Ishikawa (cell line): ENCODE data around the gene CAPG.

Source experiments
- CEBPB ChIP-seq: IDR thresholded peaks from 2 replicates; pipeline ENCODE4 v1.6.1; 2012
- CREB1 ChIP-seq: IDR thresholded peaks from 2 replicates; pipeline ENCODE4 v1.6.1; 2012; ENCODE audit warnings: low read depth
- EGR1 ChIP-seq: IDR thresholded peaks from 2 replicates; pipeline ENCODE4 v1.6.1; 2012
- EP300 ChIP-seq: IDR thresholded peaks from 2 replicates; pipeline ENCODE4 v1.6.1; 2012; ENCODE audit warnings: borderline replicate concordance
- FOXM1 ChIP-seq: IDR thresholded peaks from 2 replicates; pipeline ENCODE4 v1.6.1; 2012; ENCODE audit warnings: low read depth, borderline replicate concordance
- NFIC ChIP-seq: IDR thresholded peaks from 2 replicates; pipeline ENCODE4 v1.6.1; 2012
- RAD21 ChIP-seq: IDR thresholded peaks from 2 replicates; pipeline ENCODE4 v1.6.1; 2012; ENCODE audit warnings: low read depth
- TAF1 ChIP-seq: IDR thresholded peaks from 2 replicates; pipeline ENCODE4 v1.6.1; 2012; ENCODE audit warnings: low read depth, mild to moderate bottlenecking
- TCF12 ChIP-seq: IDR thresholded peaks from 2 replicates; pipeline ENCODE4 v1.6.1; 2012; ENCODE audit warnings: low read depth
- TEAD4 ChIP-seq: IDR thresholded peaks from 2 replicates; pipeline ENCODE4 v1.6.1; 2012
- YY1 ChIP-seq: IDR thresholded peaks from 2 replicates; pipeline ENCODE4 v1.6.1; 2012; ENCODE audit warnings: low read depth
- ZBTB7A ChIP-seq: IDR thresholded peaks from 2 replicates; pipeline ENCODE4 v1.6.1; 2012; ENCODE audit warnings: low read depth
- TF ChIP-seq, protein P1 (sequence below): IDR thresholded peaks from 2 replicates; pipeline ENCODE4 v1.6.1; 2012
- TF ChIP-seq, protein P2 (sequence below): IDR thresholded peaks from 2 replicates; pipeline ENCODE4 v1.6.1; 2012
- TF ChIP-seq, protein P3 (sequence below): IDR thresholded peaks from 2 replicates; pipeline ENCODE4 v1.6.1; 2012; ENCODE audit warnings: low read depth, mild to moderate bottlenecking

Gene CAPG

DNA sequence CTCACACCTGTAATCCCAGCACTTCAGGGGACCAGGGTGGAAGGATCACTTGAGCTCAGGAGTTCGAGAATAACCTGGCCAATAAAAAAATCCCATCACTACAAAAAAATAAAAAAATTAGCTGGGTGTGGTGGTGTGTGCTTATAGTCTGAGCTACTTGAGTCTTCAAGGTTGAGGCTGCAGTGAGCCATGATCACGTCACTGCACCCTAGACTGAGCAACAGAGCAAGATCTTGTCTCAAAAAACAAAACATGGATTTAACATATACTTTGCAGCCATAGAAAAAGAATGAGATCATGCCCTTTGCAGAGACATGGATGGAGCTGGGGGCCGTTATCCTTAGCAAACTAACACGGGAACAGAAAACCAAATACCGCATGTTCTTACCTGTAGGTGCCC, 30.6 kb upstream of the CAPG start:
- TF ChIP-seq NFIC (no peak), ZBTB7A (no peak), RAD21 (no peak), YY1 (no peak), TCF12 (no peak), TEAD4 (no peak)
- TF ChIP-seq, protein P1, sequence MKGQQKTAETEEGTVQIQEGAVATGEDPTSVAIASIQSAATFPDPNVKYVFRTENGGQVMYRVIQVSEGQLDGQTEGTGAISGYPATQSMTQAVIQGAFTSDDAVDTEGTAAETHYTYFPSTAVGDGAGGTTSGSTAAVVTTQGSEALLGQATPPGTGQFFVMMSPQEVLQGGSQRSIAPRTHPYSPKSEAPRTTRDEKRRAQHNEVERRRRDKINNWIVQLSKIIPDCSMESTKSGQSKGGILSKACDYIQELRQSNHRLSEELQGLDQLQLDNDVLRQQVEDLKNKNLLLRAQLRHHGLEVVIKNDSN: no peak
- TF ChIP-seq, protein P2, sequence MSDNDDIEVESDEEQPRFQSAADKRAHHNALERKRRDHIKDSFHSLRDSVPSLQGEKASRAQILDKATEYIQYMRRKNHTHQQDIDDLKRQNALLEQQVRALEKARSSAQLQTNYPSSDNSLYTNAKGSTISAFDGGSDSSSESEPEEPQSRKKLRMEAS: no peak

DNA sequence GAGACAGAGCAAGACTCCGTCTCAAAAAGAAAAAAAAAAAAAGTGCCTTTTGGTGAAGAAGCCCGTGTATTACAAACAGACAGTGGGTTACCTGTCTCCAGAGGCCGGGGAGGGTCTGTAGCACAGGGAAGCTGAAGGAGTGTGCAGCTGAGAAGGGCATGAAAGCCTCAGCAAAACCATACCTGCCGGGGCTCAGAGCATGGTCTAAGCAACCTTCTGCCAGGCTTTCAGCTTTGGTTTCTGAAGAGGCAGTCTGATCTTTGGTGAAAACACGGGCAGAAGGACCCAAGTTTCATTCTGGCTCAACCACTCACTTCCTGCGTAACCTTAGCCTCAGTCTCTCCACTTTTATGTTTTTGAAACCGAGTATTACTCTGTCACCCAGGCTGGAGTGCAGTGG, 29.8 kb upstream of the CAPG start:
- TF ChIP-seq CREB1: no peak
- TF ChIP-seq YY1: no peak
- TF ChIP-seq, protein P2: no peak
- TF ChIP-seq RAD21: no peak
- no peak for TF ChIP-seq TEAD4
- TF ChIP-seq, protein P3, sequence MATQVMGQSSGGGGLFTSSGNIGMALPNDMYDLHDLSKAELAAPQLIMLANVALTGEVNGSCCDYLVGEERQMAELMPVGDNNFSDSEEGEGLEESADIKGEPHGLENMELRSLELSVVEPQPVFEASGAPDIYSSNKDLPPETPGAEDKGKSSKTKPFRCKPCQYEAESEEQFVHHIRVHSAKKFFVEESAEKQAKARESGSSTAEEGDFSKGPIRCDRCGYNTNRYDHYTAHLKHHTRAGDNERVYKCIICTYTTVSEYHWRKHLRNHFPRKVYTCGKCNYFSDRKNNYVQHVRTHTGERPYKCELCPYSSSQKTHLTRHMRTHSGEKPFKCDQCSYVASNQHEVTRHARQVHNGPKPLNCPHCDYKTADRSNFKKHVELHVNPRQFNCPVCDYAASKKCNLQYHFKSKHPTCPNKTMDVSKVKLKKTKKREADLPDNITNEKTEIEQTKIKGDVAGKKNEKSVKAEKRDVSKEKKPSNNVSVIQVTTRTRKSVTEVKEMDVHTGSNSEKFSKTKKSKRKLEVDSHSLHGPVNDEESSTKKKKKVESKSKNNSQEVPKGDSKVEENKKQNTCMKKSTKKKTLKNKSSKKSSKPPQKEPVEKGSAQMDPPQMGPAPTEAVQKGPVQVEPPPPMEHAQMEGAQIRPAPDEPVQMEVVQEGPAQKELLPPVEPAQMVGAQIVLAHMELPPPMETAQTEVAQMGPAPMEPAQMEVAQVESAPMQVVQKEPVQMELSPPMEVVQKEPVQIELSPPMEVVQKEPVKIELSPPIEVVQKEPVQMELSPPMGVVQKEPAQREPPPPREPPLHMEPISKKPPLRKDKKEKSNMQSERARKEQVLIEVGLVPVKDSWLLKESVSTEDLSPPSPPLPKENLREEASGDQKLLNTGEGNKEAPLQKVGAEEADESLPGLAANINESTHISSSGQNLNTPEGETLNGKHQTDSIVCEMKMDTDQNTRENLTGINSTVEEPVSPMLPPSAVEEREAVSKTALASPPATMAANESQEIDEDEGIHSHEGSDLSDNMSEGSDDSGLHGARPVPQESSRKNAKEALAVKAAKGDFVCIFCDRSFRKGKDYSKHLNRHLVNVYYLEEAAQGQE: no peak
- no peak for TF ChIP-seq EP300
- TF ChIP-seq, protein P1: no peak

DNA sequence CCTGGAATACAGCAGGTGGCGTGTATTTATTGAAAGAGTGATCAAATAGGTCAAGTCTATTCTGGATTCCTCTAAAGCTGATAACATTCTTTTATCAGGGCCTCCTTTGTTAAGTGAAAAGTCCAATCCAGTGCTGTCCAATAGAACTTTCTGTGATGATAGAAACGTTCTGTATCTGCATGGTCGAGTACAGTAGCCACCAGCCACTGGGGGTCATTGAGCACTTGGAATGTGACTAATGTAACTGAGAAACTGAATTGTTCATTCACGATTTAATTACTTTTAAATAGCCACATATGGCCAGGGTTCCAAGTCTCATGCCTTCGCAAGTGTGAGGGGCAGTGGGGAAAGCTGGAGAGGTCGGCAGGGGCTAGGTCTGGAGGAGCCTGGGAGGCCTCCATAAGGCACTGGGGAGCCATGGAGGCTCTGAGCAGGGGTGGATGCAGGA, 28.9 kb upstream of the CAPG start:
- TF ChIP-seq CEBPB (no peak), TEAD4 (peak; percentile 71)

DNA sequence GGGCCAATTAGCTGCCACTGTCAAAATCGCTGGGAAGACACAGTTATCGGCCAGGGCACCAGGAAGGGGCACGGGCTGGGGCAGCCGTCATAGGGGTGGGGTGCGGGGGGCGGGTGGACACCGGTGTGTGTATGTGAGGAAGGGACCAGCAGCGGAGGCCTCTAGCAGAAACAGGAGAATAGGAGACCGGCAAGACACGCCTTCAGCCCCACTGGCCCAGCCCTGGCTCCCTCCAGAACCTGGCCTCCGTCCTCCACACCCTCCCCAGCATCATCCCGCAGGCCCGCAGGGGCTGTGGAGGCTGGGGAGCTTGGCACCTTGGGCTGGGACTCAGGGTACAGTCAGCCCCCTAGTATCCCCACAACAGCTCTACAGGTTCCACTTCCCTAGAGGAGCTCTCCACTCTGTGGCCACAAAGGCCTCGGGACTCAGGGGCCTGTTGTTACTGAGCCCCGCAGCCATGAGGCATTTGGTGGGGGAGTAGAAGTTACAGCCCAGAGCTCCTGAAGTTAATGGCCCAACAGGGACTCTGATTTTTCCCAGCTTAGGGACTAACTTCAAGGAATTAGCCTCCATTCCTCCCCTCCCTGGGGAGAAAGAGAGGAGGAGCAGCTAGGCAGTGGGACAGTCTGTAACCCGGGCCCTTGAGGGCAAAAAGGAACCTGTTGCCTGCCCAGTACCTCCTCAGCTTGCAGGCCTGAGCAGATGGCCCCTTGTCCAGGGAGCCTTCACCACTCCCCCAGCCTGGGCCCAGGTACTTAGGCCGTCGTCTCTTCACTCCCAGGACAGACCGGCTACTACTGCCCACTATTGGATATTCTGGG, 28.2 kb upstream of the CAPG start:
- TF ChIP-seq CEBPB (no peak), ZBTB7A (0 out of 2 replicates have a peak, but pooled peaks have one; percentile 40)

DNA sequence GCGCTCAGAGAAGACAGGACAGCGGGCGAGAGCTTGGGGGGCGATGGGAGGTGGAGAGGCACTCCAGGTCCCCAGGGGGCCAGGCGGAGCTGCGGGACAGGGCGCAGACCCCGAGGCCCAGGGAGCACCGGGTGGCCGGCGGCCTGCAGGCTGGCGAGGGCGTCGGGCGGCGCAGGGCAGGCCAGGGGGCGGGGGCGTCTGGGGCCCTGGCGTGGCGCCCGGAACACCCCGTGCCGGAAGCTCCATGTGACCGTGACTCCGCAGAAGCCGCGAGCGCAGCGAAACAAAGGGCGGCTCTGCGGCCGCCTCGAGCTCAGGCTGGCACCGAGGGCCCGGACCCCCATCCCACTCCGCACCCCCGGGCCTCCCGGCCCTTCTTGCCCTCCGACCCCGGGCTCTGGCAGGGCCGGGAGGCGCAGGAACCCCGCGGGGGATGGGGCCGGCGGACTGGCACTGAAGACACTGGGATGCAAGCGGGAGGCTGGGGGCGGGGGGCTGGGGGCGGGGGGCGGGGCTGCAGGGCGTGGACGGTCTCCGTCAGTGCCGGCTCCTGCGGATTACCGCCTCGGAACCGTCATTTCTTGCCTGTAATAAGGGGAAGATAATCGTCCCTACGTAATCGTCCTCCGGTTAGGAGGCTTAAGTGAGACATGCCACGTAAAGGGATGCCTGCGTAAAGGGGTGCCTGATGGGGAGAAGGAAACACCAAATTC, 27.5 kb upstream of the CAPG start:
- TF ChIP-seq, protein P1: peak; percentile 89
- TF ChIP-seq ZBTB7A: peak; percentile 96
- TF ChIP-seq EGR1: peak; percentile 81
- TF ChIP-seq TAF1: peak; percentile 67
- TF ChIP-seq, protein P2: peak; percentile 93
- no peak for TF ChIP-seq CEBPB
- TF ChIP-seq FOXM1: no peak
- peak; percentile 87 for TF ChIP-seq NFIC
- no peak for TF ChIP-seq CREB1
- TF ChIP-seq, protein P3: no peak
- TF ChIP-seq TCF12: peak; percentile 58; the same call in 1 of the 2 replicates
- no peak for TF ChIP-seq RAD21
- no peak for TF ChIP-seq TEAD4
- peak; percentile 57; the same call in 1 of the 2 replicates for TF ChIP-seq EP300
- TF ChIP-seq YY1: 0 out of 2 replicates have a peak, but pooled peaks have one; percentile 15
